K562 (cell line): ENCODE results near the gene KRT25. TPM values are rescaled to one million over a fixed set of nuclear protein-coding genes. Genes with fewer than 3 reads are reported as not detected.
A peak's percentile ranks its signal among the peaks of the same experiment; 100 is the strongest.

ENCODE experiments used
- CBFB ChIP-seq: sonication (generic); formaldehyde crosslinking; IDR thresholded peaks from 2 replicates; pipeline ENCODE4 v1.4.0; 2020; ENCODE audit warnings: mild to moderate bottlenecking, missing genetic modification reagents
- CREM ChIP-seq: IDR thresholded peaks from 2 replicates; pipeline ENCODE4 v1.6.1; 2014; ENCODE audit warnings: antibody characterized with exemption, low read depth
- EGR1 ChIP-seq: fragments of 450-650 bp; conservative IDR thresholded peaks from 2 replicates; pipeline ENCODE4 v1.6.1; 2017; ENCODE audit warnings: mild to moderate bottlenecking
- ELF1 ChIP-seq: fragments of 200-800 bp; sonication (Bioruptor generic); IDR thresholded peaks from 2 replicates; pipeline ENCODE4 v1.6.1; 2016; ENCODE audit warnings: missing genetic modification characterization, missing compliant biosample characterization
- FOXK2 ChIP-seq, 2 experiments: fragments of 450-650 bp; IDR thresholded peaks in 1 of 2; conservative IDR thresholded peaks in 1 of 2; 2 replicates each; pipeline ENCODE4 v1.6.1; 2016; ENCODE audit warnings: low read depth in 2 of 2, mild to moderate bottlenecking in 1 of 2
- HNRNPUL1 ChIP-seq: fragments of 200-400 bp; formaldehyde crosslinking; IDR thresholded peaks from 2 replicates; pipeline ENCODE4 v1.6.1; 2017; ENCODE audit warnings: low read length
- KAT2B ChIP-seq: IDR thresholded peaks from one replicate; pipeline ENCODE4 v1.6.1; 2012; ENCODE audit warnings: low read depth, mild to moderate bottlenecking, control low read depth, inconsistent platforms, low read length, moderate library complexity
- MYNN ChIP-seq, 2 experiments: sonication (generic); formaldehyde crosslinking in 1 of 2; IDR thresholded peaks; 2 replicates each; pipeline versions ENCODE4 v1.5.0 to v1.6.1; 2016 to 2020; ENCODE audit warnings: antibody characterized with exemption in 1 of 2, missing genetic modification reagents in 1 of 2
- NFIC ChIP-seq: fragments of 450-650 bp; IDR thresholded peaks from 2 replicates; pipeline ENCODE4 v1.6.1; 2017; ENCODE audit warnings: mild to moderate bottlenecking, inconsistent platforms
- NR3C1 ChIP-seq: sonication (generic); formaldehyde crosslinking; IDR thresholded peaks from 2 replicates; pipeline ENCODE4 v1.8.1; 2022; ENCODE audit warnings: missing genetic modification reagents
- NR4A1 ChIP-seq, 2 experiments: fragments of 250-450 bp in 1 of 2; fragments of 450-650 bp in 1 of 2; sonication (Bioruptor Pico) in 1 of 2; IDR thresholded peaks; 2 replicates each; pipeline versions ENCODE4 v1.4.0 to v1.6.1; 2016 to 2020; ENCODE audit warnings: mild to moderate bottlenecking in 2 of 2, missing compliant biosample characterization in 1 of 2, missing genetic modification characterization in 1 of 2, moderate library complexity in 1 of 2
- PHTF2 ChIP-seq: fragments of 250-450 bp; sonication (Bioruptor Pico); IDR thresholded peaks from 2 replicates; pipeline ENCODE4 v1.5.0; 2021; ENCODE audit warnings: mild to moderate bottlenecking
- PRPF4 ChIP-seq: fragments of 200-400 bp; formaldehyde crosslinking; IDR thresholded peaks from one replicate; pipeline ENCODE4 v1.6.1; 2017; ENCODE audit warnings: low read length, low read depth, mild to moderate bottlenecking; ENCODE audit not compliant: insufficient read depth, poor library complexity, severe bottlenecking
- SNRNP70 ChIP-seq: fragments of 200-400 bp; formaldehyde crosslinking; optimal IDR thresholded peaks from 2 replicates; pipeline ENCODE3; 2017; ENCODE audit warnings: low read depth, low read length
- TAL1 ChIP-seq: fragments of 450-650 bp; IDR thresholded peaks from 2 replicates; pipeline ENCODE4 v1.6.1; 2016; ENCODE audit warnings: mild to moderate bottlenecking
- USF2 ChIP-seq: sonication (generic); formaldehyde crosslinking; IDR thresholded peaks from 2 replicates; pipeline ENCODE4 v1.5.0; 2020; ENCODE audit warnings: missing genetic modification reagents
- ZNF124 ChIP-seq: sonication (generic); formaldehyde crosslinking; IDR thresholded peaks from 2 replicates; pipeline ENCODE4 v1.8.1; 2022; ENCODE audit warnings: missing genetic modification reagents
- ZNF398 ChIP-seq: fragments of 250-450 bp; sonication (Bioruptor Pico); IDR thresholded peaks from 2 replicates; pipeline ENCODE4 v1.8.0; 2021; ENCODE audit warnings: moderate library complexity, mild to moderate bottlenecking, inconsistent platforms
- ZNF75A ChIP-seq: fragments of 450-650 bp; formaldehyde crosslinking; IDR thresholded peaks from 2 replicates; pipeline ENCODE4 v1.4.0; 2020; ENCODE audit warnings: mild to moderate bottlenecking
- polyA plus RNA-seq, 8 experiments: library from polyadenylated mRNA; depleted of rRNA in 4 of 8; stranded (reverse) in 5 of 8; unstranded in 3 of 8; fragments of >200 nt; fragmentation: Nextera tagmentation in 2 of 8; fragmentation: Illumina TruSeq in 1 of 8; extraction: Ambion mirVana in 2 of 8; extraction: Trizol in 1 of 8; gene quantifications; 2 replicates each; pipeline versions ENCODE4 v1.2.1 to v1.2.3, GENCODE V29; 2011 to 2014; ENCODE audit warnings: inconsistent platforms in 1 of 8, missing spikeins in 1 of 8
- total RNA-seq, 7 experiments: library from RNA; depleted of rRNA in 6 of 7; stranded (reverse); fragments of >200 nt in 6 of 7; fragmentation: Illumina TruSeq in 2 of 7; extraction: Trizol in 2 of 7; gene quantifications; 2 replicates each; pipeline versions ENCODE4 v1.2.1 to v1.2.3, GENCODE V29; 2011 to 2021; ENCODE audit warnings: low replicate concordance in 1 of 7
- TF ChIP-seq, protein P1 (sequence below): sonication (generic); formaldehyde crosslinking; IDR thresholded peaks from 2 replicates; pipeline ENCODE4 v1.8.0; 2022; ENCODE audit warnings: missing genetic modification reagents, mild to moderate bottlenecking, moderate library complexity, borderline replicate concordance
- TF ChIP-seq, protein P2 (sequence below): sonication (generic); formaldehyde crosslinking; IDR thresholded peaks from 2 replicates; pipeline ENCODE4 v1.8.0; 2022; ENCODE audit warnings: mild to moderate bottlenecking, missing genetic modification reagents
- TF ChIP-seq, protein P3 (sequence below): sonication (generic); formaldehyde crosslinking; IDR thresholded peaks from 2 replicates; pipeline ENCODE4 v1.8.1; 2023; ENCODE audit warnings: mild to moderate bottlenecking, missing genetic modification reagents

Gene KRT25
- total and polyA plus RNA-seq, 9 of the 15 experiments (the other 6 are each of a cell fraction or from before 2014, with no cell fraction given): not detected

DNA sequence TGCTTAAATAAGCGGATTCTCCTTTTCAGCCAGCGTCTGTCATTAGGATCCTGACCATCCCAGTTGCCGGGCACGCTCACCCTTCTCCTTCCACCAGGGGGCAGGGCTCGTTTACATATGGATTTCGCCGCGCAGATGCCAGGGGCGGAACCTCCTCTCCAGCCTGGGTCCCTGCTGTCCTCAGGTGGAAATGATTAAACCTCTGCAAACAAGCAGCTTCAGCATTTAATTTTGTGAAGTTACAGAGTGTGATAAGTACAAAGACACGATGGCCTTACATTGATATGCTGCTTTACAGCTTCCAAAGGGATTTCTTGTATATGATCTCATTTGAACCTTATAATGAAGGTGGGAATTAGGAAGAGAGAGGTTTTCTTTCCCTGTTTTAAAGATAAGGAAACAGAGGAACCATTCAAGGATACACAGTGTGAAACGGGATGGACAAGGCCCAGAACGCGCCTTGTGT lies 48.5 kb upstream of the KRT25 start (continued):
- TF ChIP-seq HNRNPUL1 (no peak), MYNN (IDR thresholded peaks at IDR 0.05) (0 out of 2 replicates have a peak, but pooled peaks have one; percentile 39), MYNN (CRISPR knock-in tag; IDR thresholded peaks at IDR 0.05) (no peak), NR3C1 (CRISPR knock-in tag) (no peak), ZNF124 (CRISPR knock-in tag) (no peak), PHTF2 (CRISPR knock-in tag) (no peak), NFIC (no peak), ELF1 (no peak), PRPF4 (no peak), ZNF75A (CRISPR knock-in tag) (no peak), NR4A1 (CRISPR knock-in tag; IDR thresholded peaks at IDR 0.05) (no peak), NR4A1 (tag; IDR thresholded peaks at IDR 0.05) (no peak), USF2 (CRISPR knock-in tag) (no peak), CREM (no peak), KAT2B (no peak), CBFB (CRISPR knock-in tag) (no peak), FOXK2 (conservative IDR thresholded peaks at IDR 0.05 in 1 of 2, IDR thresholded peaks at IDR 0.05 in 1 of 2; ENCODE audit: low read depth in 2 of 2) (no peak), SNRNP70 (no peak), EGR1 (no peak), ZNF398 (CRISPR knock-in tag) (no peak), TAL1 (no peak)
- TF ChIP-seq, protein P1, sequence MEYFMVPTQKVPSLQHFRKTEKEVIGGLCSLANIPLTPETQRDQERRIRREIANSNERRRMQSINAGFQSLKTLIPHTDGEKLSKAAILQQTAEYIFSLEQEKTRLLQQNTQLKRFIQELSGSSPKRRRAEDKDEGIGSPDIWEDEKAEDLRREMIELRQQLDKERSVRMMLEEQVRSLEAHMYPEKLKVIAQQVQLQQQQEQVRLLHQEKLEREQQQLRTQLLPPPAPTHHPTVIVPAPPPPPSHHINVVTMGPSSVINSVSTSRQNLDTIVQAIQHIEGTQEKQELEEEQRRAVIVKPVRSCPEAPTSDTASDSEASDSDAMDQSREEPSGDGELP: peak; percentile 25; the same call in 1 of the 2 replicates
- TF ChIP-seq, protein P2, sequence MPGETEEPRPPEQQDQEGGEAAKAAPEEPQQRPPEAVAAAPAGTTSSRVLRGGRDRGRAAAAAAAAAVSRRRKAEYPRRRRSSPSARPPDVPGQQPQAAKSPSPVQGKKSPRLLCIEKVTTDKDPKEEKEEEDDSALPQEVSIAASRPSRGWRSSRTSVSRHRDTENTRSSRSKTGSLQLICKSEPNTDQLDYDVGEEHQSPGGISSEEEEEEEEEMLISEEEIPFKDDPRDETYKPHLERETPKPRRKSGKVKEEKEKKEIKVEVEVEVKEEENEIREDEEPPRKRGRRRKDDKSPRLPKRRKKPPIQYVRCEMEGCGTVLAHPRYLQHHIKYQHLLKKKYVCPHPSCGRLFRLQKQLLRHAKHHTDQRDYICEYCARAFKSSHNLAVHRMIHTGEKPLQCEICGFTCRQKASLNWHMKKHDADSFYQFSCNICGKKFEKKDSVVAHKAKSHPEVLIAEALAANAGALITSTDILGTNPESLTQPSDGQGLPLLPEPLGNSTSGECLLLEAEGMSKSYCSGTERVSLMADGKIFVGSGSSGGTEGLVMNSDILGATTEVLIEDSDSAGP (CRISPR knock-in tag): no peak
- TF ChIP-seq, protein P3, sequence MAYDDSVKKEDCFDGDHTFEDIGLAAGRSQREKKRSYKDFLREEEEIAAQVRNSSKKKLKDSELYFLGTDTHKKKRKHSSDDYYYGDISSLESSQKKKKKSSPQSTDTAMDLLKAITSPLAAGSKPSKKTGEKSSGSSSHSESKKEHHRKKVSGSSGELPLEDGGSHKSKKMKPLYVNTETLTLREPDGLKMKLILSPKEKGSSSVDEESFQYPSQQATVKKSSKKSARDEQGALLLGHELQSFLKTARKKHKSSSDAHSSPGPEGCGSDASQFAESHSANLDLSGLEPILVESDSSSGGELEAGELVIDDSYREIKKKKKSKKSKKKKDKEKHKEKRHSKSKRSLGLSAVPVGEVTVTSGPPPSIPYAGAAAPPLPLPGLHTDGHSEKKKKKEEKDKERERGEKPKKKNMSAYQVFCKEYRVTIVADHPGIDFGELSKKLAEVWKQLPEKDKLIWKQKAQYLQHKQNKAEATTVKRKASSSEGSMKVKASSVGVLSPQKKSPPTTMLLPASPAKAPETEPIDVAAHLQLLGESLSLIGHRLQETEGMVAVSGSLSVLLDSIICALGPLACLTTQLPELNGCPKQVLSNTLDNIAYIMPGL: no peak
